Glomerular visceral epithelial cell (primary cell): ENCODE data around the gene LRP1.

ENCODE experiments used
- DNase-seq: peaks from one replicate; pipeline ENCODE4 v3.0.0-alpha.2; 2016; ENCODE audit errors: extremely low spot score

Gene LRP1

DNA sequence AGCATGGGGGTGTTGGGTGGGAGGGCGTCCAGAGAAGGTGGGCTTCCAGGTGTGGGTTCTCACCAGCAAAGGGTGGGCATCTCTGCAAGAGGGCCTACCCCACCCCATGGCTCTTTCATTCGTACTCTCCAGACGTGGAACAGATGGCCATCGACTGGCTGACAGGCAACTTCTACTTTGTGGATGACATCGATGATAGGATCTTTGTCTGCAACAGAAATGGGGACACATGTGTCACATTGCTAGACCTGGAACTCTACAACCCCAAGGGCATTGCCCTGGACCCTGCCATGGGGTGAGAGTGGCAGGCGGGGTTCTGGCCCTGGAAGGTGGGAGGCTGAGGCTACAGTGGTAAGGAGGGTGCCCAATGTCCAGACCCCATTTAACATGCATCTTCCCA lies 25.8 kb downstream of the LRP1 start:
- no peak for DNase-seq

DNA sequence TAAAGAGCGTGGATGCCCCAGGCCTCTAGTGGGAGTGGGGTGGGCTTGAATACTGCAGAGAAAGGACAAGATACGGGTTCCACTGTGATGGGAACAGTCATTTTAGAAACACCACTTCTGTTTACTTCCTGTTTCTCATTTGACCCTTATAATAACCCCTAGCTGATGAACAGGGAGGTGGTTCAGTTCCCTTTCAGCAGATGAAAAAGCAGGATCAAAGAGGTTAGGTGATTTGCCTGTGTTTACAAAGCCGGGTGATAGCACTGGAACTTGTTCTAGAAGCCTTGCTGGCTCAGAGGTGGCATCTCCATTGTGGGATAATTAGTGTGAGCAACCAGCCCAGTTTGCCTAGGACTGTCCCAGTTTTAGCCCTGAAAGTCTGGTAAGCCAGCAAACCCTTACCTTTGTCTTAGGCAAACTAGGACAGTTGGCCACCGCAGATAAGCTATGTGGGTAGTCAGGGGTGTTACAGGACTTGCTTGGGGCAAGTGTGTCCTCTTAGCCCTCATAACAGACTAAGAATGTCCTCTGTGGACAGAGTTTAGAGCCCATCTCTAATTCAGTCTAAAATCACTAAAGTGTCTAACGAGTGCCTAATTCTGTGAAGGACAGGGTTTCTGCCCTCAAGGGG lies 26.6 kb downstream of the LRP1 start:
- DNase-seq: no peak

DNA sequence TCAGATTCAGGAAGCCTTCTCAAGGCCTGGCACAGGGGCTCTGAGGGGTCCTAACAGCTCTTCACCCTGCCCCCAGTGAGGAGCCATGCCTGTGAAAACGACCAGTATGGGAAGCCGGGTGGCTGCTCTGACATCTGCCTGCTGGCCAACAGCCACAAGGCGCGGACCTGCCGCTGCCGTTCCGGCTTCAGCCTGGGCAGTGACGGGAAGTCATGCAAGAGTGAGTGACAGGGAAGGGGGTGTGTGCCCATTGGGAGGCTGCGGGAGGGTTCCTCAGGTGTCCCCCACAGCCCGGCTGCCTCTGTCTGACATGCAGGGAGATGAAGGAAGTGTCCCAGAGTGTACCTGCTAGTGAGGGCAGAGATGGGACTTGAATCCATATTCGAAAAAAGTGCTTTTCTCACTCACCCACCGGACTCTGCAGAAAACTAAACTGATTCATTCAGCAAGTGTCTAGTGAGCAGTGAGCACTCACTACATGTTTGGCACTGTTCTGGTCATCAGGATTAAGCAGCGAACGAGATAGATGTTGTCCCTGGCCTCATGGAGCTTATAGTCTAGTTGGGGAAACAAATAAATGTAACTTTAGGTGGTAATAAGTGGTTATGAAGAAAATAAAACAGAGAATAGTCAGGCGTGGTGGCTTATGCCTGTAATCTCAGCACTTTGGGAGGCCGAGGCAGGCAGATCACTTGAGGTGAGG lies 28.6 kb downstream of the LRP1 start:
- no peak for DNase-seq

DNA sequence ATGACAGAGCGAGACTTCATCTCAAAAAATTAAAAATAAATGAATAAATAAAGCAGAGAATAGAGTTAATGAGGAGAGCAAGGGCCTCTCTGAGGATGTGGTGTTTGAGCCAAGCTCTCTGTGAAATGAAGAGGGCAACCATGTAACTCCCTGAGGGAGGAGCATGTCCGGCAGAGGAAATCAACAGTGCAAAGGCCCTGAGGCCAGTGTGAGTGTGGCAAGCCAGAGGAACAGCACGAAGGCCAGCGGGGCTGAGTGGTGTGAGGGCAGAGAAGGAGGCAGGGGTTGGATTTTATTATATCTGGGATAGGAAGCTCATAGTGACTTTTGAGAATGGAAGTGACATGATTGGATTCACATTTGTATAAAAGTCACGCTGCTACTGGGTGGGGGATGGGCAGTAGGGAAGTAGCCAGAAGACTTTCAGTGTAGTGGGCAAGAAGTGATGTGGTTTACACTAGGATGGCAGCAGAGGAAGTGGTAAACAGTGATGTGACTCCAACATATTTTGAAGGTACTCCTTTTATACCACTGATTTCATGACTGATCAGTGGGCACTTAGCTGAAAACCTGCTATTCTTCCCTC lies 29.4 kb downstream of the LRP1 start:
- no peak for DNase-seq

DNA sequence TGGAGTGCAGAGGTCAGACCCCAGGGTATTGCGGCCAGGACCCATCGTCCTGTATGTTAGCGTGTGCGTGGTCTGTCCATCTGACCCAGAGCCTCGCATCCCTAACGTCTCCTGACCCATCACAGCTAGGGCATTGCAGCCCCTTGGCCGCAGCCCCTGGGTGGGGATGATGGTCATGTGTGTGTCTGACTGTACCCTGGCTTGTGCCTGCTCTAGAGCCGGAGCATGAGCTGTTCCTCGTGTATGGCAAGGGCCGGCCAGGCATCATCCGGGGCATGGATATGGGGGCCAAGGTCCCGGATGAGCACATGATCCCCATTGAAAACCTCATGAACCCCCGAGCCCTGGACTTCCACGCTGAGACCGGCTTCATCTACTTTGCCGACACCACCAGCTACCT lies 29.9 kb downstream of the LRP1 start:
- DNase-seq: no peak

DNA sequence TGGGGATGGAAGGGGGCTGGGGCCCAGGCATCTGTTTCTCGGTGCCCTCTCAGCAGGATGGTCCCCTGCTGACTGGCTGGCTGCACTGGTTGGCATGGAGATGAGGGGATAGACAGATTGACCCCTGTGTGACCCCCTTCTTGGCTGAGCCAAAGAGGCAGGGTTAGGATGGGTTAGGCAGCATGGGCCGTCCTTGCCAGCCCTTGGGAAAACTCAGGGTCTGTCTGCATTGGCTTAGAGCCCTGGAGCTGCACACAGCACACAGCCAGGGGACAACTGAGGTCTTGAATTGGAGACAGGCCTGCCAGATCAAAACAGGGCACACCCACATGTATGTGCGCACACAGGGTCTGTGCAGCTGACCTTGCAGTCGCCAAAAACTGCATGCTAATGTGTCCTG lies 30.4 kb downstream of the LRP1 start:
- no peak for DNase-seq

DNA sequence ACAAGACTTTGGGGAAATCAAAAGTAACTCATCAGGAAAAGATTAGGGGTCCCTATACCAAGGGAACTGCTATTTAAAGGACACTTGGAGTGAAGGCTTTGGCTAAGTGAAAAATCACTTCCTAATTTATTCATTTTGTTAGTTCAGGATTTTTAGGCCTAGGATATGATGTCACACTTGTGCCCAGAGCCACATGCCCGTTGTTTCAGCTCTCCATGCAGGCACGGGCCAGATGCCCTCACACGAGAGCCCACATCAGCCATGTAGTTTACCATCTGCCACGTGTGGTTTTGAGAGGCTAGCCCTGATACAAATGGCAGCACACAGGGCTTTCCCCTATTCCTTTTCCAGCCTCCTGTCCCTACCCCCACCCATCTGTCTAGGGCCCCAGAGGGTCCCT lies 31.0 kb downstream of the LRP1 start:
- DNase-seq: no peak

DNA sequence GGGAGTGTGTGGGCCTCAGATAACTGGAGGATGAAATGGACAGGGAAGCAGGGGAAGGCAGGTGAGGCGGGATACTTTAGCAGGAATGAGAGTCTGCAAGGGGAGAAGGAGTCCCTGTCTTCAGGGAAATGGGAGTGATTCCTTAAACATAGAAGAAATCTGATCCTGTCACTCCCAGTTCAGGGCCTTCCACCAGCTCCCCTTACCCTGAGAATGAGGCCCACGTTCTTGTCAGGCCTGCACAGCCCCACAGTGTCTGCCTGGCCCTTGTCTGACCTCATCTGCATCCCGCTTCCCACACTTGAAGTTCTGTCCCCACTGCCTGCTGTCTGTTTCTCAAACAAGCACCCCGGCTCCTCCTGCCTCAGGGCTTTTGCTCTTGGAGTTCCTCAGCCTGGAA lies 31.8 kb downstream of the LRP1 start:
- no peak for DNase-seq

DNA sequence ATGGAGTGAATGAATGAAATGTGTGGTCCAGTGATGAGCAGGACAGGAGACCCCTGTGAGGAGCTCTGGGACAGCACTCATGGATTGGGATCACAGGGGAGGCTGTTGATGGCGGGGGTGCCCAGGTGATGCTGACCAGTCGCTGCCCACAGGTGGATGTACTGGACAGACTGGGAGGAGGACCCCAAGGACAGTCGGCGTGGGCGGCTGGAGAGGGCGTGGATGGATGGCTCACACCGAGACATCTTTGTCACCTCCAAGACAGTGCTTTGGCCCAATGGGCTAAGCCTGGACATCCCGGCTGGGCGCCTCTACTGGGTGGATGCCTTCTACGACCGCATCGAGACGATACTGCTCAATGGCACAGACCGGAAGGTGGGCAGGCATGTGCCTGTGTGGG lies 32.5 kb downstream of the LRP1 start:
- DNase-seq: no peak

DNA sequence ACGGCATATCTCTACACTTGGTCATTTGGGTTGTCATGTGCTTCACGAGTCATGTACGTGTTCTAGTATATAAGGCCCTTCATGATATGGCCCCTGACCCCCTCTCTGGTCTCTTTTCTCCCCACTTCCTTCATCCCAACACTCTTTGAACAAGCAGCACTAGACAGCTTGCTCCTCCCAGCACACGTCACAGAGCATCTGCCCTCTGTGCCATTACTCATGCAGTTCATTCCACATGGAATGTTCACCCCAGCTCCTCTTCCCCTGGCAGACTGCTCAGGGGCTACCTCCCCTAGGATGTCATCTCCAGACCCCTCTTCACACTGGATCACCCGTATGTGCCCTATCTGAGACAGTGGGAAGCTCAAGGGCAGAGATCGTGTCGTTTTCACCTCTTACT lies 33.2 kb downstream of the LRP1 start:
- DNase-seq: no peak

DNA sequence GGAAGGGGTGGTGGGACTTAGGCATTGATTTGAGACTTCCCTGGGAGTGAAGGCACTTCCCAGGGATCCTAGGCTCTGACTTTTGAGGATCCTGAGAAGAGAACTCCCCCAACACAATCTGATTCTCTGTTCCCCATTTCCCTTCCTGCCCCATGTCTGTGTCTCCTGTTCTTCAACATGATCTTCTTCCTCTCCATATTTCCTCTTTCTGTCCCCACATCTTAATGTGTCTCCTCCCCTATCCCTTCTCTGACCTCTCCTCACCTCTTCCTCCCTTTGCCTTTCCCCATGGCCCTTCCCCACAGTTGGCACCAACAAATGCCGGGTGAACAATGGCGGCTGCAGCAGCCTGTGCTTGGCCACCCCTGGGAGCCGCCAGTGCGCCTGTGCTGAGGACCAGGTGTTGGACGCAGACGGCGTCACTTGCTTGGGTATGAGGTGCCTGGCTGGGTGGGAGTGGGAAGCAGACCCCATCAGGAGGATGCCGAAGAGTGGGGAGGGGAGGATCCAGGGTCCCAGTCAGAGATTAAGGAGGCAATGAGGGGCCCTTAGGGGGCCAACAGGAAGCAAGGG lies 34.4 kb downstream of the LRP1 start:
- no peak for DNase-seq

DNA sequence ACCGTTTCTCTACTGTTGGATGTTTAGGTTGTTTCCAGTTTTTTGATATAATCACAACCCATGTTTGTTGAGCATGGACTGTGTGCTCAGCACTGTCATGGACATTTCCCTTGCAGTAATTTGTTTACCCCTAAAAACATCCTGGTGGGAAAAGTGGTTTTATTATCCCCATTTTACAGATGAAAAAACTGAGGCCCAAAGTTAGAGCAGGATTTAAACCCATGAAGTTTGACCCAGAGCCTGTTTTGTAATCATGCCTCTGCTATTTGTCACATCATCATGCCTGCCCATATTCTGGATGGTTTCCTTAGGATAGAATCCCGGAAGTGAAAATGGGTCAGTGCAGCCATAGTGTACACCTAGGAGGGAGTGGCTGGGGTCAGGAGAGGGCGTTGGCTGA lies 36.2 kb downstream of the LRP1 start:
- no peak for DNase-seq

DNA sequence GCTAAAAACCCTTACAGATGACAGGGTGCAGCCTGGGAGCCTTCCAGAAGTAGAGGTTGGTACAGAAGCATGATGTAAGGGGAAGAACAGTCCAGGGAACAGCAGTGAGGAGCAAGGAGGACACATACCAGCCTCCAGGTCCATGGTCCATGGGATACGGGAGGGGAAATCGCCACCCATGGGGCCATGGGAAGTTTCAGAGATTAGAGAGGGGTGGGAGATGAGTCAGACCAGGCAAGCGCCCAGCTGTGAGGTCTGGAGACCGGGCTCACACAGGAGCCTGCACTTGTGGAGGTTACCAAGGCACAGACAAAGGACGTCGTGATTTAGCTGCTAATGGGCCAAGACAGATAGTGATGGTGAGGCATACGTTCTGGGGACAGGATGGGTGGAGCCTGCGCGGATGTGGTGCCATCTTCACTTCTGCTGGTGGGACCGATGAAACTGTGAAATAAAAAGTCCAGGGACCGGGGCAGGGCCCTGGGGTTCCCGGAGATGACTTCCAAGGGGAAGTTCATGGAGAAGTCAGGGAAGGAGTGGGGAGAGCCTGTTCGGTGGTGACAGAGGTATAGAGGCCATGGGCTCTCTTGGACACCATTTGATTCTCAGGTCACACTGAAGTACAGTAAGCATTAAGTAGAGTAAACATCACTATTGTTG lies 36.8 kb downstream of the LRP1 start:
- no peak for DNase-seq

DNA sequence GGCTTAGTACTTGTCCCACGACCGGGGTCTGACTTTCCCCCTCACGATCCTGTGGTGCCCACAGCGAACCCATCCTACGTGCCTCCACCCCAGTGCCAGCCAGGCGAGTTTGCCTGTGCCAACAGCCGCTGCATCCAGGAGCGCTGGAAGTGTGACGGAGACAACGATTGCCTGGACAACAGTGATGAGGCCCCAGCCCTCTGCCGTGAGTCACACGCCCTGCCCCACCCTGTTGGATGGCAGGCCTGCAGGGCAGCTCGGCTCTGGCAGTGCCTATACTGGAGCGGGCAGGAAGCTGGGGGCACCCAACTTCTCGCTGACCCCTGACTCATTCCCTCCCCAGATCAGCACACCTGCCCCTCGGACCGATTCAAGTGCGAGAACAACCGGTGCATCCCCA lies 37.5 kb downstream of the LRP1 start:
- DNase-seq: no peak

DNA sequence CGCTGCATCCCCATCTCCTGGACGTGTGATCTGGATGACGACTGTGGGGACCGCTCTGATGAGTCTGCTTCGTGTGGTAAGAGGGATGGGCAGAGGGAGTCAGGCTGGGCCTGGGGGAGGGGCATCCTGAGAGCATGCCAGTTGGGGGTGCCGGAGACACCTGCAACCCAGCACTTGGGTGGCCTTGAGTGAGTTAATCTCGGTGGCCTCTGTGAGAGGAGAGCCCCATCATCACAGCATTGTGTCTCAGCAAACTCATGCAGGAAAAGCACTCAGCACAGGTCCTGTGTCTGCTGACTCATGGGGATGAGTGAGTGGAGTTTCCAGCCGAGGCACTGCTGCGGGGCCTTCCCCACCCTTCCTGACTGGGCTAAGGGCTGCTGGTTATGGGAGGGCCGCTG lies 38.7 kb downstream of the LRP1 start:
- DNase-seq: peak; percentile 80

DNA sequence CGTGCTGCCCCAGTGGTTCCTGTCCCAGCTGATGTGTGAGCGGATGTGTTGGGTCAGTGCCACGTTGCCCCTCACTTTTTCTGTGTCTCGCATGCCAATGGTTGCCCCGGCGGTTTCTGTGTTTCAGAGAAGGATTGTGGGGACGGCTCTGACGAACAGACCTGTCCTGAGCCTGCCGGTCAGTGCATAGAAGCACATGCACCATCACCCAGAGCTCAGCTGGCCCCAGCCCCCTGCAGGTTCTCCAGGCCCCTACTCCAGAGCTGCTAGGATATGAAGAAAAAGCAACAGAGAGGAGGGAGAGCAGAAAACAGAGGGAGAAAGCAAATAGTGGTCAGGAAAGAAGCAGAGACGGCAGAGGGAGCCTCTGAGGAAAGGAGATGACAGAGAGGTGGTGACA lies 39.8 kb downstream of the LRP1 start:
- no peak for DNase-seq

DNA sequence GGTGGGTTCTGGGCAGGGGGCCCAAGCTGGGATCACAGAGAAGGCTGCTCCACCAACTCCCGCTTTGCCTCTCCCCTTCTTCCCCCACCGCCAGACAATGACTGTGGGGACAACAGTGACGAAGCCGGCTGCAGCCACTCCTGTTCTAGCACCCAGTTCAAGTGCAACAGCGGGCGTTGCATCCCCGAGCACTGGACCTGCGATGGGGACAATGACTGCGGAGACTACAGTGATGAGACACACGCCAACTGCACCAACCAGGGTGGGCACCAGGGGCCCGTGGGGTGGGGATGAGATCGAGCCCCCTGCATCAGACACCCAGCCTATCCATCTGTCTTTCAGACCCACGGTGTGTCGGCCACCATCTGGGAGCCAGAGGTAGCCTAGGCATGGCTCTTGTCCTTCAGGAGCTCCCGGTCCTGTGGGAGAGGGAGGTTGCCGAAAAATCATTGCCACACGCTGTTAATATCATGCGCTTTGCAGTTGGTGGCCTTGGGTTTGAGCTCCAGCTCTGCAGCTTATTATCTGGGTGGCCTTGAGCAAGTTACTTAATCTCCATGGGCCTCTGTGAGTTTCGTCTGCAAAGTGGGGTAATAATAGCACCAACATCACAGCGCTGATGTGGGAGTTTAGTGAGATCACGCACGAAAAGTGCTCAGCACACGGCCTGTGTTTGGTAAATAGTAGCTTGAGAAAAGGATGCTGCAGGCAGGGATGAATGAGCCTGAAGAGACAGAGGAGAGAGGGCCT lies 40.9 kb downstream of the LRP1 start:
- no peak for DNase-seq

DNA sequence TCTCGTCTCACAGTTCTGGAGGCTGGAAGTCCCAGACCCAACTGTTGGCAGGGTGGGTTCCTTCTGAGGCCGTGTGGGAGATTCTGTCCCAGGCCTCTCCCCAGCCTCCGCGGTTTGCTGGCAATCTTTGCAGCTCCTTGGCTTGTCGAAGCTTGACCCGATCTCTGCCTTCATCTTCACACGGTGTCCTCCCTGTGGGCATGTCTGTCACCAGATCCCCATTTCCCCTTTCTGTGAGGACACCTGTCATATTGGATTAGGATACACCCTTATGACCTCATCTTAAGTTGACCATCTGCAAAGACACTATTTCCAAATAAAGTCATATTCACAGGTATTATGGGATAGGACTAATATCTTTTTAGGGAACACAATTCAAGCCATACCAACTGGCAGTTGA lies 41.7 kb downstream of the LRP1 start:
- no peak for DNase-seq

DNA sequence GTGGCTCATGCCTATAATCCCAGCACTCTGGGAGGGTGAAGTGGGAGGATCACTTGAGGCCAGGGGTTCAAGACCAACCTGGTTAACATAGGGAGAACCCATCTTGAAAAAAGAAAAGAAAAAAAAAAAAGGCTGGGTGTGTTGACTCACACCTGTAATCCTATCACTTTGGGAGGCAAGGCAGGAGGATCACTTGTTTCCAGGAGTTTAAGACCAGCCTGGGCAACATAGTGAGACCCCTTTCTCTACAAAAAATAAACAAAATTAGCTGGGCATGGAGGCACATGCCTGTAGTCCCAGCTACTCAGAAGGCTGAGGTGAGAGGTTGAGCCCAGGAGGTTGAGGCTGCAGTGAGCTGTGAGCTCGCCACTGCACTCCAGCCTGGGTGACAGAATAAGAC lies 42.1 kb downstream of the LRP1 start:
- no peak for DNase-seq

DNA sequence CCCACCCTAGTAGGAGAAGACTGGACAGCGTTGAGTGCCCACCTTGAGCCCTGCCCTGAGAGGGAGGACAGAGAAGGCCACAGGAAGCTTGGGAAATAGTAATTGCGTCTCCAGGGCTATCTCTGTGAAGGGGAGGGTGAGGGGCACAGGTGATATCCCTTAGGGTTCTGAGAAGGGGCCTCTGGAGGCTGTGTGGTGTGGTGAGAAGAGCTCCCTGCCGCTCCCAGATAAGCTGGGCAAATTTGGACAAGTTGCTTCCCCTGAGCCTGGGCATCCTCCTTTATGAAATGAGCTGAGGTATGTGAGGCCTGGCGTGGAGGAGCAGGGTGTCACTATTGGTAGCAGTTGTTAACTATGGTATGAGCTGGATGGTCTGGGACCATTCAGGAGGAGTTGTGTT lies 42.6 kb downstream of the LRP1 start:
- DNase-seq: no peak

DNA sequence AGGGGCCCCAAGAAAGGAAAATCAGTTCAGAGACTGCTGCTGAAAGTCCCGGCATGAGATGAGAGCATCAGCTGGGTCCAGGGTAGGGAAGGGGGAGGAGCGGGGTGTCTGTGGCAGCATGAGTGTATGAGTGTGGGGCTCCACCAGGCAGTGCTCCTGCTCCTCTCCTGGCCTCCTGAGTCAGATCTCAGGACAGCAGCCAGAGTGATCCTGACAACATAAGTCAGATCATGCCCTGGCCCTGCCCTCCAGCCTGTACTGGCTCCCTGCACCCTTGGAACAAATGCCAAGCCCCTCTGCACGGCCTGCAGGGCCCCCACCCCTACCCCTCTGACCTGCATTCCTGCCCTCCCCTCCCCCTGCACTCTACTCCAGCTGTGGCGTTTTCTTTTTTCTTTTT lies 43.4 kb downstream of the LRP1 start:
- DNase-seq: no peak

DNA sequence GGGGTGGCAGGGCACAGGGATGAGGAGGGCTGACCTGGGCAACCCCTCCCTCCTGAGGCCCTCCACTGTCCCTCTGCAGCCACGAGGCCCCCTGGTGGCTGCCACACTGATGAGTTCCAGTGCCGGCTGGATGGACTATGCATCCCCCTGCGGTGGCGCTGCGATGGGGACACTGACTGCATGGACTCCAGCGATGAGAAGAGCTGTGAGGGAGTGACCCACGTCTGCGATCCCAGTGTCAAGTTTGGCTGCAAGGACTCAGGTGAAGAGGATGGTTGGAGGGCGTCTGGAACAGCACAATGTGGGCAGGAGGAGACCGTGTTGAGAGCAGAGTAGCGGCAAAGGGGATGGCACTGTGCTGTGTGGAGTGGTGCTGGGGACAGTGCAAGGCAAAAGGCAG lies 44.8 kb downstream of the LRP1 start:
- DNase-seq: no peak
